HG03575 (cell line): ENCODE data around the gene PLS1.
"Not testable (repeated sequence)": the region's sequence is repeated elsewhere in the genome, so short reads cannot be mapped to it uniquely, and the experiment has no call there.

ENCODE experiments used
- ATAC-seq: cut with Tn5 transposase; IDR thresholded peaks from one replicate; pipeline ENCODE4 v1.9.1; 2021; ENCODE audit not compliant: unreplicated experiment, insufficient number of reproducible peaks, low FRiP score; ENCODE audit errors: extremely low read depth

PLS1 gene

DNA sequence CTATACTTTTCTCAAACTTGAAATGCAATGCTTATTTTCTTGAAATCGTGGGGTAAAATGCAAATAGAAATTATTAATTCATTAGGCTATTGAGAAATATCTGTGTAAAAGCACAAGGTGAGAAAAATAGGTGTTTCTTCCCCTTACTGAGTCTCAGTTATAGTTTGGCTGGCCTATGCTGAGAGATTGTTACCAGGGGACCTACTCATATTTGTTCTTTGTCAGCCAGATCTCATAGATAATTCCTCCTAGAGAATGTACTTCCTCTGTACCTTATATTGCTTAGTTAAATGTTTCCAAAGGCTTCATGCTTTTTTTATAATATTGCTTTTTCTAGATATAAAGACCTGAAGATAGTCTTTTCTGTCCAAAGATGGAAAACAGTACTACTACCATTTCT, 67.7 kb downstream of the PLS1 start:
- no peak for ATAC-seq

GRCh38 chr3:142664311-142664710, 68.1 kb downstream of the PLS1 start:
- ATAC-seq, result no peak

GRCh38 chr3:142664819-142665218, 68.6 kb downstream of the PLS1 start:
- ATAC-seq, result no peak

DNA sequence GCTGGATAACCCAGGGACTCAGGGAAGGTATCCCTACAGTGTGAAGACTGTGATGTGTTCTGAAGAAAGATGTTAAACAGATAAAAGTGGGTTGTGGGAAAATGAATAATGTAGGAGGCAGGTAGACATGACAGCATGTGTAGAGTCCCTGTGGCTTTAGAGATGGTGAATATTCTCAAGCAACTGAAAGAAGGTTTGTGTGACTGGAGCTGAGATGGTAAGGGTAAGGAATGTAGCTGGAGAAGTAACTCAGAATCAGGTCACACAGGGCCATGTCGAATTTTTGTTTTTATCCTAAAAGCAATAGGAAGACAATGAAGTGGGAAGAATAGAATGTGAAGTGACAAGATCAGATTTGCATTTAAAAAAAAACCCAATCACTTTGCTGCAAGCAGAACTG, 73.9 kb downstream of the PLS1 start:
- no peak for ATAC-seq

DNA sequence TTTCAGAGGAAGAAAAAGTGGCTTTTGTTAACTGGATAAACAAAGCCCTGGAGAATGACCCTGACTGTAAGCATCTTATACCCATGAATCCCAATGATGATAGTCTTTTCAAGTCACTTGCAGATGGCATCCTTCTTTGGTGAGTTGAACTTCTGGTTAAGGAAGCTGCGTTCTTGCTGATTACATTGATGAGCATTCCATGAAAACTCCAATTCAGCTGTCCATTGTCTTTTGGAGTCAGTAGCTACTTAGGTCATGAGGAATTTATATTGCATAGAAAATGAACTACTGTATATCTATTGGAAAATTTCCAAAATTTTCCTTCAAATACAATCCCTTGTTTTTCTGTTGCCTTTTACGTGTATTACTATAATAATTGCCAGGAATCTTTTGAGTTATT, 80.0 kb downstream of the PLS1 start:
- no peak for ATAC-seq

GRCh38 chr3:142680710-142681109, 84.5 kb downstream of the PLS1 start:
- ATAC-seq, result no peak

DNA sequence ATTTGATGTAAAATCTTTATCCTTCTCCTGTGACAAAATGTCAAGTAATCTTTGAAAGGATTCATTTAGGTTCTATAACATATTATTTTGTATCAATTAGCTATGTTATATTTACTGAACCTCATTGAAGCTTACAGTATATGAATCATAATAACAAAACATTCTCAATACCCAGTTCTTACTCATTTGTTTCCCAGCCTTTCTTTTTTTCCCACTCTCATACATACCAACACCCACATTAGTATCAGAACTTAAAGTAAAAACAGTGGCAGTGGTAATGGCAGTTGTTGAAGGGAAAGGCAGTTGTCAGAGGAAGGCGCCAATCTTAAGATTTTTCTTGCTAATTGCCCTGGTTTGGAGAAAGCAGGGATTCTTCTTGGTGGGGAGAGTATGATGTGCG, 94.4 kb downstream of the PLS1 start:
- ATAC-seq, result no peak

- ATAC-seq, result no peak
Observed at GRCh38 chr3:142691527-142691926, 95.3 kb downstream of the PLS1 start.

GRCh38 chr3:142693136-142693853, 97.1 kb downstream of the PLS1 start:
- no peak for ATAC-seq

DNA sequence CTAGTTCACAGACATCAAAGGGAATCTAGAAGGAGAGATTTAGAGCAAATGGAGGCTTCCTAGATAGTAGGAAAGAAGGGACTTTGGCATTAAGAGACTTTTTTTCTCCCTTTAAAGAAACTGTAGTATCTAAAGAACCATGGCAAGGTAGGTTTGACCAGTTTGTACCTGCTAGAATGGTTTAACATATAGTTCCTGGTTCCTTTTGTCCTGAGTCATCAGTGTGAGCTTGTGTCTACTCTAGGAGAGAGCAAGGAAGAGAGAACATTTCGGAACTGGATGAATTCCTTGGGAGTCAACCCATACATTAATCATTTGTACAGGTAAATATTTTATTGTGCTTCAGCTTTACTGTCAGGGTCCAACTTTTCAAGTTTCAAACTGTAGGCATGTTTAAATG, 98.0 kb downstream of the PLS1 start:
- ATAC-seq, result no peak

DNA sequence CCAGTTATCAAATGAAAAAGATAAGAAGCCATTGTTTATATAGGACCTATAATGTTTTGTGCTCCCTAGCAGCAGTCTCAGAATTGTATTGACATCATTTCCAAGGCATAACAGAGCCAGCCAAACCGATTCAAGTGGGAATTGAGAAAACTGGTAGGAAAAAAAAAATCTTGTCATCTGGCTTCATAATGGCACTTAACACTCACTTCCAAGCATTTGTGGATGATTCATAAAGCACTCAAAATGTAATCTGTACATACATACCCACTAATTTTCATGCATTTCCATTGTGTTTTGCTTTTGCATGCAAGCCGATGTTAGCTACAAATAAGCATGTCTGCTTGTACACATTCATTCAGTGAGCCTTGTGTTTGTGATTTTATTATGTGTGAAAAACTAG, 109.0 kb downstream of the PLS1 start:
- no peak for ATAC-seq

DNA sequence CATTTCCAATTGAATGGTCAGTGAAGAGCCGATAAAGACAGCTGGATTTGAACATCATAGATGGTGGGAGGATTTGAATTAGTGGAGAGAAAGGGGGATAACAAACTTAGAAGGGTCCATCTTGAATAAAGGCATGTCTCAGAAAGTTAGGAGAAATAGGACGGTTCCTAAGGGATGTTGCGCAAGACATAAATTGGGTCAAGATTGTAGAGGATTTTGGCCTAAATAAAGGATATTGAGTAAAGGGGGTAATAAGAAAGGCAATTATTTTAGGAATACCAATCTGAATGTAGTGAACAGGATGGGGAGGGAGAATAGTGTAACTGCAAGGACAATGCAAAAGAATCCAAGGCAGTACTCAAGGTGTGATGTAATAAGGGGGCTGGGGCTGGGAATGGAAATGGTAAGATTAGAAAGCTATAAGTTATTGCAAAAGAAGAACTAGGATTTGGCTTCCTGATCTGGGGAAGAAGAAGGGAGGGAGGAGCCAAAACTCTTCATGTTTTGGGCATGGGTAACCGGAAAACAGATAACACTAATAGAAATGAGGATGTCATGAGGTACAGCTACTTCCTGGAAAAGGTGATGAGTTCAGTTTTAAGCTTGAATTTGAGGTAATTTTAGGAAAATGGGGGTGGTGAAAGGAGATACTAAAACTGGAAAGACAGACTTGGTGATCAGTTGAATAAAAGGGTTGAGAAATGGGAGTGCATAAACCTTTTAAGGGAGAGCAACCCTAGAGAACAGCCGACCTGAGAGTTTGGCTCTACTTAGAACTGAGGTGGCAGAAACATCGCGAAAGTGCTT, 110.3 kb downstream of the PLS1 start:
- ATAC-seq, result no peak

GRCh38 chr3:142709207-142709606, 113.0 kb downstream of the PLS1 start:
- ATAC-seq, result no peak

GRCh38 chr3:142714882-142715281, 118.7 kb downstream of the PLS1 start:
- ATAC-seq, result not testable (repeated sequence)

DNA sequence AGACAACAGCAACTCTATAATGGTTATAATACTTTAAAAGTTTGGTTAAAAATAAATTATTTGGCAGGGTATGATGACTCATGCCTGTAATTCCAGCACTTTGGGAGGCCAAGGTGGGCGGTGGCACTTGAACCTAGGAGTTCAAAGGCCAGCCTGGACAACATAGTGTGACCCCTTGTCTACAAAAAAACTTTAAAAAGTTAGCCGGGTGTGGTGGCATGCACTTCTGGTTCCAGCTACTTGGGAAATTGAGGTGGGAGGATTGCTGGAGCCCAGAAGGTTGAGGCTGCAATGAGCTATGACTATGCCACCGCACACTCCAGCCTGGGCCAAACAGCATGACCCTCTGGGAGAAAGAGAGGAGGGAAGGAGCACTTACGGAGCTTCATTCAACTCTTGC, 119.9 kb downstream of the PLS1 start:
- ATAC-seq, result no peak

- no peak for ATAC-seq
Observed at GRCh38 chr3:142723665-142723967, 127.4 kb downstream of the PLS1 start.

GRCh38 chr3:142723968-142724681, 127.9 kb downstream of the PLS1 start, which contains the start of gene TRPC1:
Gene TRPC1 (plus strand): TSS chr3:142724034. CDS start chr3:142724560, 526 bp downstream.
- ATAC-seq, result peak; percentile 64

DNA sequence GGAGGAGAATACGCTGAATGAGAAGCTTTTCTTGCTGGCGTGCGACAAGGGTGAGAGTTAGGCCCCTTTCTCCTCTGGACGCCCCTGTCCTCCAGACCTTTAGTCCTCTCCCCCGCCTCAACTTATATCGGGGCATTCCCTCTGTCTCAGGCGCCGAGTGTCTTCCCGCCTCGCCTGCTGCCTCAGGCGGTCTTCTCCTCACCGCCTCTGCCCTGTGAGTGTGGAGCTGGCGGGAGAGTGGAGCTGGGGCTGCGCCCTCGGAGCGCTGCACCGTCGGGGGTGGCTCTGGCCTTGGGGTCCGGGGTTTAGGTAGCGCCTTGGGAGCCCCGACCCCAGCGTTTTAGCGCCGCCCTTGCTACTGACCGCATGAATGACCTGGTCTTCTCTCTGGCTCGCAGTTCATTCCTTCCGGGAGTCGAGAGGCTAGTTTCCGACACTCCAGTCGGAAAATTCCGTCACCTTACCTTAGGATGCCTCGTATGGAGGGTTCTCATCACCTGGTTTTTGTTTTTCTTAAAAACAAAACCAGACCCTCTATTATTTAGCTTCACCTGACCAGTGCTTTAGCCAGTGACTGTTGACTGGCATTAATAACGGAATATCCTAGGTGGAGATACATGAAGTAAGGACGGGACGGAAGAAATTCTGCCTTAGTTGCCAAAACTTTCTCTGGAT, 128.6 kb downstream of the PLS1 start:
- ATAC-seq, result no peak

DNA sequence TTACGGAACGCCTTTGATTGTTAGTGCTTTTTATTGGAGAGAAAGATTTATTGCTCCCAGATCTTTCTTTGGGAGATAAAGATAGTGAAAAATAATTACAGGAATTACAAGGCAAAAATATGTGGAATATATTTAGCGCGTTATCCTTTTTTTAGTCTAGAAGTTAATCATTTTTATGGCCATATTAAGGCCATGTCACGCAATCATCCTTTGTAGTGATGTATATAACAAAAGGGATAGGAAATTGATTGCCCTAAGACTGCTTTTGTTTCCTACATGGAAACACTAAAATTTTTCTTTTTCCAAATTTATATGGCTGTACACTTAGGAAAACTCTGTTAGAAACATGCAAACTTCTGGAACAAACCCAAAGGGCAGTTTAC, 129.2 kb downstream of the PLS1 start:
- no peak for ATAC-seq

DNA sequence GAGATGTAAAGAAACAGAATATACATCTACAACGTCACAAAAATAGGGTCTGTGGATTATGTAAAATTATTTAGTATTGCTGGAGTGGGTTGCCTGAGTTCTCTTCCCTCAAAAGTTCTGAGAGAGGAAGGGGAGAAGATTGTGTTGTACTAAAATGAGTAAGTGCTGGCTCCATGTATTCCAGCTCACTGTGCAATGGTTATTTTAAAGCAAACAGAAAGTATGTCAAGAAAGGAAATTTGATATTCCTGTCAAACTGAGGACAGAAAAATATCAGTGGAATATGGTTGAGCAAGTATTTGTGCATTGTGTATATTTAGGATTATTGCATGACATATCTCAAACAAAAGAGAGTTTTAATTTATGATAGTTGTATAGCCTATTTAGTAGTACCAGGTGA, 129.8 kb downstream of the PLS1 start:
- no peak for ATAC-seq
